ENCODE measurements around the gene AUTS2.
A peak's percentile ranks its signal among the peaks of the same experiment; 100 is the strongest.

The AUTS2 gene

DNA sequence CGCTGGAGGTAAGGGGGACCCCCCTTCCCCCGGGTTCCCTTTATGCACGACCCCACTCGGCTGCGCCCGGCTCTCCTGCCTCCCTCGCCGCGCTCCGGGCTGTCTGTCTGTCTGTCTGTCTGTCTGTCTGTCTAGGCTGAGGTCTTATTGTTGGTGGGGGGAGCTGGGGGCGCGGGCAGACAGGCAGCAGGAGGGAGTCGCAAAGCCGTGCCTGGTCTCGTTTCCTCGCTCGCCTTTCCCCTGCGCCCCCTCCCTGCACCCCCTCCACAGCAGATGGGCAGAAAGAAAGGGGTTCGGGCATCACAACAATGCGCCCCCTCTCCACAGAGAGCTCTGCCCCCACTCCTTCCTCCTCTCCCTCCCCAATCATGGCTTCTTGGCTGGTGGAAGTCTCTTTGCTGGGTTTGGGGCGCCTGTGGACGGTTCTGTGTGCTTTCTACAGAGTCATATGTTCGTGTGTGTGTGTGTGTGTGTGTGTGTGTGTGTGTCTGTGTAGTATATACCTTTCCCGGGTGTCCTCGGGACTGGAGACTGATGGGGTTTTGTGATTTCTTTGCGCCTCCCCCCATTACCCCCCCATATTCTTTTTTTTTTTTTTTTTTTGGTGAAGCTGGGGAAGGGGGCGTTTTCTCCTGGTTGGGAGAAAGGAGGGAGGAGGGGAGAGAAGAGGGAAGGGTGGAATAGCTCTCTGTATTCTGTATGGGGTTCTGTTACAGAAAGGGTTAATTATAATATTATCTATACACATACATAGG lies 1.9 kb downstream of the AUTS2 start:
- Histone ChIP-seq H3K4me3 (ENCODE audit: low read depth in 1 of 2, low read length in 1 of 2) (peak overlapping the region; percentile 54 to 59), H3K9me3 (no peaks in the 10 kb centered on the region), H3K27ac (no peak overlapping the region), H3K4me1 (ENCODE audit: control insufficient read depth in 1 of 2, insufficient read depth in 1 of 2, low read depth in 1 of 2, low read length in 1 of 2) (peaks cover 20 to 28% of the 10 kb centered on the region in 2 experiments), H3K36me3 (no peaks in the 10 kb centered on the region), H3K27me3 (peaks cover 94% of the 10 kb centered on the region)
- TF ChIP-seq, protein P1, sequence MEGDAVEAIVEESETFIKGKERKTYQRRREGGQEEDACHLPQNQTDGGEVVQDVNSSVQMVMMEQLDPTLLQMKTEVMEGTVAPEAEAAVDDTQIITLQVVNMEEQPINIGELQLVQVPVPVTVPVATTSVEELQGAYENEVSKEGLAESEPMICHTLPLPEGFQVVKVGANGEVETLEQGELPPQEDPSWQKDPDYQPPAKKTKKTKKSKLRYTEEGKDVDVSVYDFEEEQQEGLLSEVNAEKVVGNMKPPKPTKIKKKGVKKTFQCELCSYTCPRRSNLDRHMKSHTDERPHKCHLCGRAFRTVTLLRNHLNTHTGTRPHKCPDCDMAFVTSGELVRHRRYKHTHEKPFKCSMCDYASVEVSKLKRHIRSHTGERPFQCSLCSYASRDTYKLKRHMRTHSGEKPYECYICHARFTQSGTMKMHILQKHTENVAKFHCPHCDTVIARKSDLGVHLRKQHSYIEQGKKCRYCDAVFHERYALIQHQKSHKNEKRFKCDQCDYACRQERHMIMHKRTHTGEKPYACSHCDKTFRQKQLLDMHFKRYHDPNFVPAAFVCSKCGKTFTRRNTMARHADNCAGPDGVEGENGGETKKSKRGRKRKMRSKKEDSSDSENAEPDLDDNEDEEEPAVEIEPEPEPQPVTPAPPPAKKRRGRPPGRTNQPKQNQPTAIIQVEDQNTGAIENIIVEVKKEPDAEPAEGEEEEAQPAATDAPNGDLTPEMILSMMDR (IDR thresholded peaks at IDR 0.05) = no peak

DNA sequence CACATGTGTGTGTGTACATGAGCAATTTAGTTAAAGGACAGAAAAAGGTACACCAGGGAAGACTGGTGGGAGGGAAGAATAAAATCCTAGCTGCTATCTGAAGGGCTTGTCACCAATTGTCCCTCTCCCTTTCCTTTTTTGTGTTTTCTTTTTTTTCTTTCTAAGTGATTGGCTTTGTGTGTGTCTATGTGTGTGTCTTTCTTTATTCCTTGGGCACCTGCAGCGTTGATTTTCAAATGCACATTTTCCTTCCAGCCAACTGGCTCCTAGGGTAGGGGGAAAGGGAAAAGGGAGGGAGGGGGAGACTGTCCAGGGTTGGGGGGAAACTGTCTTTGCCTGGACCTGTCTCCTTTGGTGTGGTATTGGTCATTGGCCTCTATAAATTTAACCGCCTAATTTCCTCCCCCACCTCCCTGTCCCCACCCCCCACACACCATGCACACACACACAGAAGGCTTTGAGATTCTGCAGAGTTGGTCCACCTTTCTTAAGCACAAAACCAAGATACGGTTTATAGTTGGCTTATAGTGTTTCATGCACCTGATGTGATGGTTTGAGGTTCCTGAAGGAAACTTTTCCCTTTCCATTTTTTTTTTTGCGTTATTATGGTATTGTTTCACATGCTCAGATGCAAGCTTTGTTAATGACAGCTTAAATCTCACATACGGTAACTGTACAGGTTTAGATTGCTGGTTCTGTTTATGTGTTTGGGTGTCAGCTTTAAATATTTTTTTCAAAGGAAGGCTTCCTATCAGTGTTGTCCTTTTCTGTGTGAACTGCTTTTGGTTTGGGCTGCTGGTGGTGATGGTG lies 2.6 kb downstream of the AUTS2 start:
- Histone ChIP-seq H3K36me3 (no peaks in the 10 kb centered on the region), H3K4me1 (ENCODE audit: control insufficient read depth in 1 of 2, insufficient read depth in 1 of 2, low read depth in 1 of 2, low read length in 1 of 2) (peaks cover 20 to 28% of the 10 kb centered on the region in 2 experiments), H3K9me3 (no peaks in the 10 kb centered on the region), H3K27ac (no peak overlapping the region), H3K4me3 (ENCODE audit: low read depth in 1 of 2, low read length in 1 of 2) (no peak overlapping the region), H3K27me3 (peaks cover 94% of the 10 kb centered on the region)
- TF ChIP-seq, protein P1 (IDR thresholded peaks at IDR 0.05) = no peak

DNA sequence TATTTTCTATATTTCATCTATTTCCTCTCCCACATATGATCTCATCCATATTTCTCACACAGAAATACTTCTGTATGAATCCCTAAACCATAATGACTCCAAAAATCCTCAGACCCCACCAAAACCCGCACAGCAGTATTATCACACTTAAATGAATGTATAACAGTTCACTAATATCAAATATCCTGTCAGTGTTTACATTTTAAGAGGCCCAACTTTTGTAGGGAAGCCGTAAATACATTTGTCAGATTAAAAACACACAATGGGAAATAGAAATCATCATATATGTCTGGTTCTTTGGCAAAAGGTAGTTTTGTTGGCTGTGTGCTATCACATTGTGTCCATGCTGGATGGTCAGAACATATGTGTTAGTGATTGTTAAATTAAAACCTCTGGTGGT lies 4.2 kb downstream of the AUTS2 start:
- H3K36me3 ChIP-seq = no peaks in the 10 kb centered on the region
- peaks cover 79% of the 10 kb centered on the region for H3K27me3 ChIP-seq
- TF ChIP-seq, protein P1 (IDR thresholded peaks at IDR 0.05) = no peak
- peaks cover 17 to 21% of the 10 kb centered on the region in 2 experiments for H3K4me1 ChIP-seq (ENCODE audit: control insufficient read depth in 1 of 2, insufficient read depth in 1 of 2, low read depth in 1 of 2, low read length in 1 of 2)
- H3K27ac ChIP-seq = no peak overlapping the region
- no peaks in the 10 kb centered on the region for H3K9me3 ChIP-seq
- H3K4me3 ChIP-seq (ENCODE audit: low read depth in 1 of 2, low read length in 1 of 2) = no peak overlapping the region

DNA sequence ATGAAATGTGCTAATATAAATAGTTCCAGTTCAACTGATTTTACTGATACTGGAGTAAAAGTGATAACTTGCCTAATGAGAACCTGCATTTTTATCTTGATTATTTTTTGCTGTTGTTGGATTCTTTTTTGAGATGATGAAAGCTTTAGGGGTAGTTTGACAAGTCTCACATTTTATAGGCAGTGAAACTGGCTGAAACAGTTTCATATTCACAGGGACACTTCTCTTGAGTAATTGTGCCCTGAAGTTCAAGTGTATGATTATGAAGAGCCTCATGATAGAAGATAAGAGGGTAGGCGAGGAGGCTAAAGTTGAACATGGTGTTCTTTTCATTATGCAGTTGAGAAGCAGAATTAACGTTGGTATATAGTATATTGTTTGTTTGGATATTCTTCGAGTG lies 5.1 kb downstream of the AUTS2 start:
- Histone ChIP-seq H3K36me3 (no peaks in the 10 kb centered on the region), H3K27me3 (peaks cover 71% of the 10 kb centered on the region), H3K27ac (no peak overlapping the region), H3K4me3 (ENCODE audit: low read depth in 1 of 2, low read length in 1 of 2) (no peak overlapping the region), H3K9me3 (no peaks in the 10 kb centered on the region), H3K4me1 (ENCODE audit: control insufficient read depth in 1 of 2, insufficient read depth in 1 of 2, low read depth in 1 of 2, low read length in 1 of 2) (peaks cover 15 to 16% of the 10 kb centered on the region in 2 experiments)
- TF ChIP-seq, protein P1 (IDR thresholded peaks at IDR 0.05) = no peak

DNA sequence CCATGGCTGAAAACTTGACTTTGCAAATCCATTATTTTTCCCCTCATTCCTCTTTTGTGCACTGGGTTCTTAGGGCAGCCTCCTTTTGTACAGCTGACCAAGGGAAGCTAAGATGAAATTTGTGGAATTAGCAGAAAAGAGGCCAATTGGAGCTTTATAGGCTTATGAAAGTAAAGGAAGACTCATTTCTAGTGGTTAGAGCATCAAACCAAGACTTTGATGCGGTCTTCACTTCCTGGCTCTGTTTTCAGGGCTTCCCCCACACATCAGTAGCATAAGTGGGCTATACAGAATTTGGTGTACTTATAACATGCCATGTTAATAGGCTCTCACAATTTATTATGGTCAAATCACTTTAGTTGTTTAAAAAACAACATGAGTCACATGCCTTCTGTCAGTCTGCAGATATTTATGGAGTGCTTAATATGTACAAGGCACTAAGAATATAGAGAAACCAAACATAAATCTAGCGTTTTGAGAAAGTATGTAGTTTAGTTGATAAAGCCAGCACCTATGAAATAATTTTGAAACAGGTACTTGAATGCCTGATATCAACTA lies 5.7 kb downstream of the AUTS2 start:
- no peak overlapping the region for H3K4me3 ChIP-seq (ENCODE audit: low read depth in 1 of 2, low read length in 1 of 2)
- H3K27me3 ChIP-seq = peaks cover 64% of the 10 kb centered on the region
- TF ChIP-seq, protein P1 (IDR thresholded peaks at IDR 0.05) = no peak
- H3K27ac ChIP-seq = no peak overlapping the region
- peaks cover 11 to 12% of the 10 kb centered on the region in 2 experiments for H3K4me1 ChIP-seq (ENCODE audit: control insufficient read depth in 1 of 2, insufficient read depth in 1 of 2, low read depth in 1 of 2, low read length in 1 of 2)
- no peaks in the 10 kb centered on the region for H3K36me3 ChIP-seq
- H3K9me3 ChIP-seq = no peaks in the 10 kb centered on the region

Data from neutrophil (primary cell).